CD14-positive monocyte (primary cell): ENCODE measurements around the gene CD200. TPM values are rescaled to one million over a fixed set of nuclear protein-coding genes. Genes with fewer than 3 reads are reported as not detected.

Experiments
- DNase-seq, 3 donors: peaks; one replicate each; pipeline ENCODE4 v3.0.0-alpha.2; 2011 to 2022
- H2AFZ ChIP-seq: 2 replicates; pipeline ENCODE4 v1.6.0; 2012; ENCODE audit warnings: mild to moderate bottlenecking, low read depth, low read length, inconsistent platforms; ENCODE audit not compliant: insufficient read depth, poor library complexity, severe bottlenecking
- H3K27ac ChIP-seq, 2 donors: 1 replicate in 1 of 2; 2 replicates in 1 of 2; pipeline ENCODE4 v1.5.1; 2012 to 2013; ENCODE audit warnings: low read length in 2 of 2, control low read depth in 1 of 2, inconsistent platforms in 1 of 2, low read depth in 1 of 2, mild to moderate bottlenecking in 1 of 2
- H3K27me3 ChIP-seq, 2 donors: one replicate each; pipeline versions ENCODE4 v1.6.0 to v1.6.1; 2011 to 2013; ENCODE audit warnings: low read length in 2 of 2; ENCODE audit not compliant: control insufficient read depth in 2 of 2, insufficient read depth in 2 of 2
- H3K36me3 ChIP-seq, 2 donors: replicated peaks in 1 of 2; 1 replicate in 1 of 2; 2 replicates in 1 of 2; pipeline versions ENCODE4 v1.5.1 to v1.6.1; 2012 to 2013; ENCODE audit warnings: low read length in 2 of 2, control low read depth in 1 of 2, inconsistent platforms in 1 of 2, mild to moderate bottlenecking in 1 of 2; ENCODE audit not compliant: insufficient read depth in 2 of 2, control insufficient read depth in 1 of 2
- H3K4me1 ChIP-seq, 2 donors: 1 replicate in 1 of 2; 2 replicates in 1 of 2; pipeline versions ENCODE4 v1.5.1 to v1.6.1; 2012 to 2013; ENCODE audit warnings: low read length in 2 of 2, control low read depth in 1 of 2, inconsistent platforms in 1 of 2, mild to moderate bottlenecking in 1 of 2, moderate library complexity in 1 of 2; ENCODE audit not compliant: insufficient read depth in 2 of 2, control insufficient read depth in 1 of 2
- H3K4me2 ChIP-seq: replicated peaks from 2 replicates; pipeline ENCODE3; 2012; ENCODE audit warnings: low read length, moderate library complexity, mild to moderate bottlenecking; ENCODE audit not compliant: poor library complexity, severe bottlenecking; ENCODE audit errors: extremely low read depth
- H3K4me3 ChIP-seq, 3 experiments: fragments of 200-600 bp in 1 of 3; sonication (generic) in 1 of 3; replicated peaks in 1 of 3; 1 replicate in 2 of 3; 2 replicates in 1 of 3; pipeline ENCODE4 v1.5.1; 2011 to 2013; ENCODE audit warnings: low read length in 3 of 3, mild to moderate bottlenecking in 3 of 3, control low read depth in 2 of 3, low read depth in 2 of 3, inconsistent platforms in 1 of 3, moderate library complexity in 1 of 3
- H3K79me2 ChIP-seq: 2 replicates; pipeline ENCODE4 v1.6.0; 2012; ENCODE audit warnings: mild to moderate bottlenecking, control low read depth, inconsistent platforms, low read length, moderate library complexity; ENCODE audit not compliant: insufficient read depth
- H3K9ac ChIP-seq: 2 replicates; pipeline ENCODE4 v1.6.0; 2017; ENCODE audit warnings: low read length, mild to moderate bottlenecking; ENCODE audit not compliant: insufficient read depth, poor library complexity, severe bottlenecking
- H3K9me3 ChIP-seq, 2 donors: replicated peaks in 1 of 2; 1 replicate in 1 of 2; 2 replicates in 1 of 2; pipeline versions ENCODE4 v1.5.1 to v1.6.1; 2012 to 2013; ENCODE audit warnings: low read length in 2 of 2, control low read depth in 1 of 2; ENCODE audit not compliant: control insufficient read depth in 1 of 2, insufficient read depth in 1 of 2
- H4K20me1 ChIP-seq: 2 replicates; pipeline ENCODE4 v1.6.0; 2012; ENCODE audit warnings: mild to moderate bottlenecking, low read length, control low read depth, moderate library complexity; ENCODE audit not compliant: insufficient read depth
- H3K27ac Mint-ChIP-seq, 7 donors: one replicate each; pipeline ENCODE4 v1.8.0; 2020; ENCODE audit warnings: mild to moderate bottlenecking in 7 of 7, mixed read lengths in 7 of 7, moderate library complexity in 6 of 7, inconsistent platforms in 2 of 7
- H3K27me3 Mint-ChIP-seq, 3 donors: one replicate each; pipeline ENCODE4 v1.8.0; 2021 to 2022; ENCODE audit warnings: low read depth in 3 of 3, mild to moderate bottlenecking in 3 of 3, mixed read lengths in 3 of 3, moderate library complexity in 3 of 3, inconsistent platforms in 1 of 3
- H3K36me3 Mint-ChIP-seq, 2 donors: one replicate each; pipeline ENCODE4 v1.8.0; 2020; ENCODE audit warnings: mixed read lengths in 2 of 2, inconsistent platforms in 1 of 2, mild to moderate bottlenecking in 1 of 2
- H3K4me1 Mint-ChIP-seq: one replicate; pipeline ENCODE4 v1.8.0; 2020; ENCODE audit warnings: mild to moderate bottlenecking, mixed read lengths
- H3K4me3 Mint-ChIP-seq, 2 donors: one replicate each; pipeline ENCODE4 v1.8.0; 2020; ENCODE audit warnings: mild to moderate bottlenecking in 2 of 2, mixed read lengths in 2 of 2, moderate library complexity in 1 of 2
- H3K9me3 Mint-ChIP-seq, 7 donors: one replicate each; pipeline ENCODE4 v1.8.0; 2020 to 2022; ENCODE audit warnings: mixed read lengths in 7 of 7, mild to moderate bottlenecking in 6 of 7, moderate library complexity in 6 of 7, inconsistent platforms in 2 of 7
- WGBS: methylation state at CpG from one replicate; pipeline ENCODE4 v1.1.5; 2013; ENCODE audit warnings: missing lambda C conversion rate; ENCODE audit not compliant: insufficient coverage; 5-methylcytosine and 5-hydroxymethylcytosine counted together
- intact Hi-C, 2 donors: fragments of 100-400 bp; cut with micrococcal nuclease; formaldehyde crosslinking; loops; one replicate each; pipeline versions ENCODE4 v1.15.0 to v1.15.1; 2023
- polyA plus RNA-seq, 3 donors: library from polyadenylated mRNA; depleted of rRNA in 1 of 3; unstranded in 2 of 3; stranded (reverse) in 1 of 3; fragments of 300-500 nt in 2 of 3; fragments of >200 nt in 1 of 3; fragmentation: Illumina TruSeq in 2 of 3; gene quantifications; 1 replicate in 2 of 3; 2 replicates in 1 of 3; pipeline ENCODE4 v1.2.3, GENCODE V29; 2012 to 2021
- TF ChIP-seq, protein P1 (sequence below): fragments of 200-600 bp; IDR thresholded peaks from one replicate; pipeline ENCODE4 v1.8.0; 2022; ENCODE audit warnings: antibody characterized with exemption, mild to moderate bottlenecking

CD200 gene
- polyA plus RNA-seq, 3 donors: 0.12 to 0.13 TPM; not detected in 1

DNA sequence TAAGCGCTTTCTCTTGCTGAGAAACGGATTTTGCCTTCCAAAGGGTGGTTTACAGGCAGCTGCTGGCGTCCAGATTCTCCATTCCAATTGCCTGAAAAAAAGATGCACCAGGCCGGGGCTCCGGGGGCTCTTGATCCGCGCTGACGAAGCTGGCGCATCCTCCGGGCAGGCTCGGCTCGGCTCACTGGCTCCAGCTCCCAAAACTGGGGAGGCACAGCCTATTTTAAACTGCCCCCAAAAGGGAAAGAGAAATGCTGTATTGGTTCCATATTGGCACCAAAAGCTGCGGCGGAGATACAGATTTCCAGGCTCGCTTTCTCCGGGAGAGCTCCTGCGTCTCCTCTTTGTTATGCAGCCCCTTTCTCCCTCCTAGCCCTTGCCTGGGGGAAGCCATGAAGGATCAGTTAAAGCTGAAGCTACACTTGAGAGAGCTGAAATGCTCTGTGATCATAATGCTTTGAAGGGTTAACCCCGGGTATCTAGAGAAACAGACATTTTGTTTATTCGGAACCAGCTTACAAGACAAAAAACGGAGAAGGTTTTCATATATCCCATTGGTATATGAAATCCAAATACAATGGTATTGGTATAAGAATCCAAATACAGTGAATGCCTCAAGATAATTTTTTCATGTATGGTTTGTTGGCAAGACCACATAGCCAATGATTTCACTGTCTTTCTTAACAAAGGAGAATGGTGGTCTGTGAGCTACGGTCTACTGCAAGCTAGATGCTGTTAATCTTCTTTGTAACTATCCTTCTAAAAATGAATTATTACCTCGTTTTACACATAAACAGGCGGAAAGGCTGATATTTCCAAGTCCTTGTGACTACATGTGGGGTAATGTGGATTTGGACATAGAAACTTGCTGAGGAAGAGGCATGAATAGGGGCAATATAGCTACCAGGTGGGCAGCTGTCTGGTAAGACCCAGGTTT is 693 bp downstream of the CD200 start:
- H3K4me1 Mint-ChIP-seq: peaks cover 31% of the 10 kb centered on the region
- TF ChIP-seq, protein P1, sequence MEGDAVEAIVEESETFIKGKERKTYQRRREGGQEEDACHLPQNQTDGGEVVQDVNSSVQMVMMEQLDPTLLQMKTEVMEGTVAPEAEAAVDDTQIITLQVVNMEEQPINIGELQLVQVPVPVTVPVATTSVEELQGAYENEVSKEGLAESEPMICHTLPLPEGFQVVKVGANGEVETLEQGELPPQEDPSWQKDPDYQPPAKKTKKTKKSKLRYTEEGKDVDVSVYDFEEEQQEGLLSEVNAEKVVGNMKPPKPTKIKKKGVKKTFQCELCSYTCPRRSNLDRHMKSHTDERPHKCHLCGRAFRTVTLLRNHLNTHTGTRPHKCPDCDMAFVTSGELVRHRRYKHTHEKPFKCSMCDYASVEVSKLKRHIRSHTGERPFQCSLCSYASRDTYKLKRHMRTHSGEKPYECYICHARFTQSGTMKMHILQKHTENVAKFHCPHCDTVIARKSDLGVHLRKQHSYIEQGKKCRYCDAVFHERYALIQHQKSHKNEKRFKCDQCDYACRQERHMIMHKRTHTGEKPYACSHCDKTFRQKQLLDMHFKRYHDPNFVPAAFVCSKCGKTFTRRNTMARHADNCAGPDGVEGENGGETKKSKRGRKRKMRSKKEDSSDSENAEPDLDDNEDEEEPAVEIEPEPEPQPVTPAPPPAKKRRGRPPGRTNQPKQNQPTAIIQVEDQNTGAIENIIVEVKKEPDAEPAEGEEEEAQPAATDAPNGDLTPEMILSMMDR: no peak
- H3K27ac Mint-ChIP-seq: peak overlapping the region in 1 of 7 donors; percentile 46
- peak overlapping the region; percentile 95 for H3K4me2 ChIP-seq
- H3K9me3 Mint-ChIP-seq: peaks cover 0 to 3% (median 0%) of the 10 kb centered on the region in 7 donors
- peaks cover 16 to 19% of the 10 kb centered on the region in 2 donors for H3K4me1 ChIP-seq
- H2AFZ ChIP-seq: peak overlapping the region; percentile 96
- peak overlapping the region; percentile 85 to 94 for H3K4me3 Mint-ChIP-seq
- H3K27ac ChIP-seq: no peak overlapping the region
- peaks cover 0 to 3% of the 10 kb centered on the region in 2 donors for H3K27me3 ChIP-seq
- H3K9ac ChIP-seq: peak overlapping the region; percentile 43
- peak overlapping the region; percentile 37 to 82 (median 45) for H3K4me3 ChIP-seq
- 1% methylated on average over 12 of the region's 23 CpGs for WGBS
- peaks cover 5 to 19% (median 9%) of the 10 kb centered on the region in 3 donors for H3K27me3 Mint-ChIP-seq
- H3K79me2 ChIP-seq: no peaks in the 10 kb centered on the region
- intact Hi-C loops: no loop called here
- DNase-seq: no peak
- H4K20me1 ChIP-seq: no peaks in the 10 kb centered on the region
- no peaks in the 10 kb centered on the region for H3K36me3 Mint-ChIP-seq
- no peaks in the 10 kb centered on the region for H3K9me3 ChIP-seq
- H3K36me3 ChIP-seq: no peaks in the 10 kb centered on the region

DNA sequence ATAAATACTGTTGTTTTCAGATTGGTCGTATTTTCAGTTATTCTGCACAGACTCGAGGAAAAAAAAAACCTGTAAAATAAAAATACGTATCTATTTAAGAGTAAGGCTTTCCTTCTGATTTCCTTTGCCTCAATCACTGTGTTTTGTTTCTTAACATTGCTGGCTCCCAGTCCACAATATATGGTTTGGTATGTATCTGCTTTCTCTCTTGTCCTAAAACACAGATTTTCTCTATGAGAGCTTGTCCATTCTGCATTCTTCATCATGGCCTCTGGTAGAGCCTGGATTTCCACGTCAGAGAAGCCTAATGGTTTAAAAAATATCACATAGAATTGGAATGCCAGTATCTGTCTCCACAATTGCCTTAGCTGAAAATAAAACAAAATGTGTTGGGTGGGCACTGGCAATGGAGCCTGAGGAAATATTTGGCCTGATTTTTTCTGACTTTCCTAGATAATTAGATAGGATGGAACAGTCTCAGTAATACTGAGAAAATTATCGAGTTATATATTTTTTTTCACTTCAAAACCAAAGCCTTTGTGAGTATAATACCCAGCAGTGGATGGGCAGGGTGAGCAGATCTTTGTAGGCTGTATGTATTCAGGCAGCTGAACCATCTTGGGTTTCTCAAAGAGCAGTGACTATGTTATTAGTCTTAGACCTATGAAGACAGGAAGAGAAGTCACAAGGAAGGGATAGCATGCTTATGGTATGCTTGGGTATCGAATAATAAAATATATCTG is 1.9 kb downstream of the CD200 start:
- Histone ChIP-seq H2AFZ (peak overlapping the region; percentile 41), H3K27me3 (peaks cover 0 to 3% of the 10 kb centered on the region in 2 donors), H3K27ac (no peak overlapping the region), H3K4me2 (no peak overlapping the region), H3K9me3 (no peaks in the 10 kb centered on the region), H3K4me1 (peaks cover 16 to 19% of the 10 kb centered on the region in 2 donors), H3K9ac (no peak overlapping the region), H4K20me1 (no peaks in the 10 kb centered on the region), H3K79me2 (no peaks in the 10 kb centered on the region), H3K4me3 (no peak overlapping the region), H3K36me3 (no peaks in the 10 kb centered on the region)
- no peak overlapping the region for H3K27ac Mint-ChIP-seq
- H3K27me3 Mint-ChIP-seq: peaks cover 5 to 19% (median 9%) of the 10 kb centered on the region in 3 donors
- DNase-seq: no peak
- peaks cover 35% of the 10 kb centered on the region for H3K4me1 Mint-ChIP-seq
- H3K9me3 Mint-ChIP-seq: peaks cover 0 to 3% (median 0%) of the 10 kb centered on the region in 7 donors
- intact Hi-C loops: no loop called here
- no peak overlapping the region for H3K4me3 Mint-ChIP-seq
- no CpG with 5 or more reads among the region's 6 CpGs for WGBS
- no peaks in the 10 kb centered on the region for H3K36me3 Mint-ChIP-seq
- TF ChIP-seq, protein P1: no peak
